Measurements from ENCODE around the gene NCBP1. TPM values are rescaled to one million over a fixed set of nuclear protein-coding genes. Genes with fewer than 3 reads are reported as not detected.

The NCBP1 gene
- total and polyA plus RNA-seq, 9 donors: 27.8 to 43.4 (median 34.8) TPM

Other genes with a start within 250 kb of the NCBP1 start
- gene TDRD7, start 221.7 kb upstream of the NCBP1 start, total RNA-seq: 4.3 TPM
- 1 to 10 TPM; 2.9 to 4.9 (median 4.3) TPM for gene TDRD7, start 221.7 kb upstream of the NCBP1 start, polyA plus RNA-seq (ENCODE audit: insufficient read depth in 1 of 8, insufficient read length in 8 of 8, low replicate concordance in 1 of 8)
- 46.1 TPM for gene TMOD1, start 132.2 kb upstream of the NCBP1 start, total RNA-seq
- 100 to 1,000 TPM in 5 of 8 donors, 10 to 100 TPM in 3; 79.9 to 139 (median 116) TPM for gene TMOD1, start 132.2 kb upstream of the NCBP1 start, polyA plus RNA-seq (ENCODE audit: insufficient read depth in 1 of 8, insufficient read length in 8 of 8, low replicate concordance in 1 of 8)
- gene TSTD2, start 453 bp upstream of the NCBP1 start, total RNA-seq: 19.6 TPM
- 10 to 100 TPM; 17.6 to 30.4 (median 19.4) TPM for gene TSTD2, start 453 bp upstream of the NCBP1 start, polyA plus RNA-seq (ENCODE audit: insufficient read depth in 1 of 8, insufficient read length in 8 of 8, low replicate concordance in 1 of 8)
- 18.4 TPM for gene XPA, start 63.5 kb downstream of the NCBP1 start, total RNA-seq
- gene XPA, start 63.5 kb downstream of the NCBP1 start, polyA plus RNA-seq (ENCODE audit: insufficient read depth in 1 of 8, insufficient read length in 8 of 8, low replicate concordance in 1 of 8): 10 to 100 TPM; 18.2 to 22.9 (median 20.7) TPM
- gene FOXE1, start 219.4 kb downstream of the NCBP1 start, total RNA-seq: not detected
- gene FOXE1, start 219.4 kb downstream of the NCBP1 start, polyA plus RNA-seq (ENCODE audit: insufficient read depth in 1 of 8, insufficient read length in 8 of 8, low replicate concordance in 1 of 8): not detected